ENCODE results near the gene KRT33A.

KRT33A gene

DNA sequence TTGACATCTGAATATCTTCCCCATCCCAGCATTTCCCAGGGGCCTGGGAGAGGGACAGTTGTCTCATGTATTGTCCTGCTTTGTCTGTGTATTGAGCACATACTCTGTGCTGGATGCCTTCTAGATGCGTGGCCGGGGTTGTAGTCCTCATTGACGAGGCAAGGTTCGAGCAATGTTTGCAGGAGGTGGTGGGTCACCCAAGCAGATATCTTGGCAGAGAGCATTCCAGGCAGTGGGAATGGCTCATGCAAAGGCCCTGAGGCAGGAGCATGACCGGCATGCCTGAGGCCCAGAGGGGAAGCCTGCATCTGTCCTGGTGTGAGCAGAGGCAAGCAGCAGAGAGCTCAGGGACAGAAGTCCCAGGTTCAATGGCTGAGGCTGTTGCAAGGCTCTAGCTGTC is 17.5 kb downstream of the KRT33A start:
- CTCF ChIA-PET, result interaction anchor here (2.6 kb wide), 1 partner anchor 11 kb away, joined by 11 read pairs; no protein-coding TSS in a partner anchor
- no peak for DNase-seq (ENCODE audit: extremely low spot score)
- POLR2A ChIA-PET, result no interaction called here
- TF ChIP-seq, protein P1, sequence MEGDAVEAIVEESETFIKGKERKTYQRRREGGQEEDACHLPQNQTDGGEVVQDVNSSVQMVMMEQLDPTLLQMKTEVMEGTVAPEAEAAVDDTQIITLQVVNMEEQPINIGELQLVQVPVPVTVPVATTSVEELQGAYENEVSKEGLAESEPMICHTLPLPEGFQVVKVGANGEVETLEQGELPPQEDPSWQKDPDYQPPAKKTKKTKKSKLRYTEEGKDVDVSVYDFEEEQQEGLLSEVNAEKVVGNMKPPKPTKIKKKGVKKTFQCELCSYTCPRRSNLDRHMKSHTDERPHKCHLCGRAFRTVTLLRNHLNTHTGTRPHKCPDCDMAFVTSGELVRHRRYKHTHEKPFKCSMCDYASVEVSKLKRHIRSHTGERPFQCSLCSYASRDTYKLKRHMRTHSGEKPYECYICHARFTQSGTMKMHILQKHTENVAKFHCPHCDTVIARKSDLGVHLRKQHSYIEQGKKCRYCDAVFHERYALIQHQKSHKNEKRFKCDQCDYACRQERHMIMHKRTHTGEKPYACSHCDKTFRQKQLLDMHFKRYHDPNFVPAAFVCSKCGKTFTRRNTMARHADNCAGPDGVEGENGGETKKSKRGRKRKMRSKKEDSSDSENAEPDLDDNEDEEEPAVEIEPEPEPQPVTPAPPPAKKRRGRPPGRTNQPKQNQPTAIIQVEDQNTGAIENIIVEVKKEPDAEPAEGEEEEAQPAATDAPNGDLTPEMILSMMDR (IDR thresholded peaks at IDR 0.05; ENCODE audit: control extremely low read depth, extremely low read depth, low read depth, missing control alignments), result no peak

DNA sequence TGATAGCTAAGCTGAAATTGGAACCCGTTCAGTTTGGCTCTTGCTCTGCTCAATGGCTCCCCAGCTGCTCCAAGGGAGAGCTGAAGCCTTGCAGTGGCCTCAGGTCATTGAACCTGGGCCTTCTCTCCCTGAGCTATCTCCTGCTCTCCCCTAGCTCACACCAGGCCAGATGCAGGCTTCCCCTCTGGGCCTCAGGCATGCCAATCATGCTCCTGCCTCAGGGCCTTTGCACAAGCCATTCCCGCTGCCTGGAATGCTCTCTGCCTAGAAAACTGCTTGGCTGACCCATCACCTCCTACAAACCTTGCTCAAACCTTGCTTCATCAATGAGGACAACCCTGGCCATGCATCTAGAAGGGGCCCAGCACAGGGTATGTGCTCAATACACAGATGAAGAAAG is 18.4 kb downstream of the KRT33A start:
- no peak for DNase-seq (ENCODE audit: extremely low spot score)
- CTCF ChIA-PET, result interaction anchor here (1.2 to 2.6 kb wide), 2 partner anchors 10 to 14 kb away, joined by 4 to 11 read pairs; no protein-coding TSS in a partner anchor
- TF ChIP-seq, protein P1 (IDR thresholded peaks at IDR 0.05; ENCODE audit: control extremely low read depth, extremely low read depth, low read depth, missing control alignments), result no peak
- POLR2A ChIA-PET, result no interaction called here

DNA sequence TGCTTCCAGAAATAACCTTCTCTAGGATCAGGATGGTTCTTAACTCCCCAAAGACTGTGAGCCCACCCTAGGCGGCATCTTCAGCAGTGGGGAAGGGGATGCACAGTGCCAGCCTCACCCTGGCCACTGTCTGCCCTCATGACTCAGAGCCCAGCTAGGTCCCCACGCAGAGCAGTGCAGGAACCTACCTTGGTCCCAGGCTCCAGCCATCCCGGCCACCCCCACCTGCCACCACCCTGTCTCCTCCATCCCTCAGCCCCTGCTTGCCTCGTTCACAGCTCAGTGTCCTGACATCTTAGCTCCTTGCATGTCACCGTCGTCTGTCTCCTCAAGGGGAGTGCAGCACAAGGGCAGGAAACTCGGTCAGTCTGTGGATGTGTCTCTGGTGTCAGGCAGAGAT is 19.0 kb downstream of the KRT33A start:
- POLR2A ChIA-PET, result no interaction called here
- CTCF ChIA-PET, result interaction anchor here (1.2 to 2.6 kb wide), 3 partner anchors 8 to 13 kb away, joined by 3 to 11 read pairs (median 4); no protein-coding TSS in a partner anchor
- no peak for DNase-seq (ENCODE audit: extremely low spot score)
- TF ChIP-seq, protein P1 (IDR thresholded peaks at IDR 0.05; ENCODE audit: control extremely low read depth, extremely low read depth, low read depth, missing control alignments), result no peak

DNA sequence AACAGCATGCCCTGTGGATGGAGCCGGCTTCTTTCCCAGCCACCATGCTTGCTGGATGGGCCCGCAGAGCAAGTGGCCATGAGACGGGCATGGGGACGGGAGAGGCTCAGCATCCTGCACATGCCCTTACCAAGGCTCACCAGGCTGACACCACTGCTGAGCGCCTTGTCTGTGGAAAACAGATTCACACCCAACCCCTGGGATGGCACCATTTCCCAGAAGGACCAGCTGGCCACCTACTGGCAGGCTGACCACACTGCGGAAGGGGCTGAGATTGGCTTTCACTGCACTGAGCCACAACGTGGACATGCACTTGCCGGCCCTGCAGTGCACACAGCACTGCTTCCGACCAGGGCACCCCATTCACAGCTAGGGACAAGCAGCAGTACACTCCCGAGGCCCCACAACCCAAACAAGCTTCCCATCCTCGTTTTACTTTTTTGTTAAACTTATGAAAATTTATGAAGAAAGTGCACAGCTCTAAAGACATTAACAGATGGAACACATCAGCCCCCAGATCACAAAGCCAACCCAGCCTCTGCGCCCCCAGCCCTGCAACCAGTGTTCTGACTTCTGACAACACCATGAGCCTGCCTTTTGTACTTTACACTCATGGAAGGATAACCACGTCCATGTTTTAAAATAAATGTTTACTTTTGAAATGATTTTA is 21.2 kb downstream of the KRT33A start:
- TF ChIP-seq, protein P1 (IDR thresholded peaks at IDR 0.05; ENCODE audit: control extremely low read depth, extremely low read depth, low read depth, missing control alignments), result peak; percentile 49
- ChIA-PET POLR2A (no interaction called here), CTCF (interaction anchor here (0.9 to 2.1 kb wide), 4 partner anchors 8 to 481 kb away, joined by 3 to 4 read pairs (median 3); no protein-coding TSS in a partner anchor)
- DNase-seq (ENCODE audit: extremely low spot score), result no peak

DNA sequence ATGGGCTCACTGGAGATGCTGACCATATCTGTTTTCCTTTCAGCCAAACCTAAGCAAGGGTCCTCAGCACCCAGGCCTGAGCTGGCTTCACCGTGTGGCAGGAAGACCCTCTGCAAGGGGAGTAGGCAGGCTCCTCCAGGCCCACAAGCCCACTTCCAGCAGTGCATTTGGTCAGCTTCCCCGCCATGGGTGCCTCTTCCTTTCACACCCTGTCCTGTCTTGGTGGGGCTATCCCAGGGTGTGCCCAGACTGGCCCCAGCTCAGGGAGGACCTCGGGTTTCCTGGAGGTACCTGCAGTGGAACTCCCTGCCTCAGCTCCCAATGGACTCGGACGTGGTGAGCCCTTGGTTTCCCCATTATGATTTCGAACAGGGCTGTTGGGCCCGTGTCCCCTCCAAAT is 22.4 kb downstream of the KRT33A start:
- DNase-seq (ENCODE audit: extremely low spot score), result no peak
- TF ChIP-seq, protein P1 (IDR thresholded peaks at IDR 0.05; ENCODE audit: control extremely low read depth, extremely low read depth, low read depth, missing control alignments), result no peak
- CTCF ChIA-PET, result interaction anchor here (0.9 to 2.1 kb wide), 3 partner anchors 14 to 480 kb away, joined by 3 to 4 read pairs (median 3); no protein-coding TSS in a partner anchor
- POLR2A ChIA-PET, result no interaction called here

DNA sequence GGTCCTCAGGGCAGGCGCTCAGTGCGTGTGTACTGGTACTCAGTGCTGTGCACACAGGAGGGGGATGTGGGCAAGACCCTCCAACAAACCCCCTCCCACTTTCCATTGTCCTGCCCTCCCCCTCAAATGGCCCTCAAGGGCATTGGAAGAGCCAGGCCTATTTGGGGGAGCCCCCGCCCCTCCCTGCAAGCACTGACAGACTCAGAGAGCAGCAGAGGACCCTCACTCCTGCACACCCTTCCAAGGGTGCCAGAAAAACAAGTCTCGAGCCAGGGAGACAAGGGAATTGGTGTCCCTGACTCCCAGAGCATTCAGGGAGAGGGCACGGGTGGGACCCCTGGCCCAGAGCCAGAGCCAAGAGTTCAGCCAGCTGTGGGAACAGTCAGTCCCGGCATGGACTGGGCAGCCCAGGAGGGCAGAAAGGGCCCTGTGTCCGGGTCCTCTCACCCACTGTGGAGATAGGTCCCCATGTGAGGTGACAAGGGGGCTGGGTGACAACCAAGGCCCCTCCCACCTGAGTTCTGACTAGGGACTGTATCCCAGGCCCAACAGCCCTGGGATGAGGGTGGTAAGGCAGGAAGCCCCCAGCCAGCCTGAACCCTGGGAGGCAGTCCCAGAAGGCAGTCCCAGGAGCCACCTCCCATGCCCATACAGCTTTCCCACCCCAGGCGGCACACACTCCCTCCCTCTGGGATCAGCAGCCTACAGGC is 23.1 kb downstream of the KRT33A start:
- no peak for DNase-seq (ENCODE audit: extremely low spot score)
- CTCF ChIA-PET, result interaction anchor here (1.6 kb wide), 1 partner anchor 479 kb away, joined by 3 read pairs; no protein-coding TSS in a partner anchor
- POLR2A ChIA-PET, result no interaction called here
- TF ChIP-seq, protein P1 (IDR thresholded peaks at IDR 0.05; ENCODE audit: control extremely low read depth, extremely low read depth, low read depth, missing control alignments), result no peak

All from GM10248 (cell line).